Prostate gland (tissue), 2 donors: Measurements from ENCODE around the gene IKZF1. TPM values are rescaled to one million over a fixed set of nuclear protein-coding genes. Genes with fewer than 3 reads are reported as not detected.

Experiments used
- DNase-seq: peaks from one replicate; pipeline ENCODE4 v3.0.0-alpha.2; 2019; ENCODE audit warnings: low spot score
- H3K27ac ChIP-seq, 2 donors: fragments of 200-600 bp; sonication (generic); 2 replicates each; pipeline ENCODE4 v1.5.1; 2017 to 2019
- H3K27me3 ChIP-seq: fragments of 200-600 bp; sonication (generic); replicated peaks from 2 replicates; pipeline ENCODE4 v1.5.1; 2019; ENCODE audit not compliant: insufficient read depth
- H3K36me3 ChIP-seq, 2 donors: fragments of 200-600 bp; sonication (generic); 1 replicate in 1 of 2; 2 replicates in 1 of 2; pipeline versions ENCODE4 v1.5.1 to v1.8.1; 2017 to 2019
- H3K4me1 ChIP-seq: fragments of 200-600 bp; sonication (generic); replicated peaks from 2 replicates; pipeline ENCODE4 v1.5.1; 2019
- H3K4me3 ChIP-seq, 2 donors: fragments of 200-600 bp; sonication (generic); 2 replicates each; pipeline ENCODE4 v1.5.1; 2017 to 2019
- H3K9me3 ChIP-seq: fragments of 200-600 bp; sonication (generic); 2 replicates; pipeline ENCODE4 v1.5.1; 2017
- CTCF ChIP-seq, 4 experiments: fragments of 200-600 bp in 2 of 4; fragments of 450-650 bp in 2 of 4; sonication (generic) in 2 of 4; IDR thresholded peaks; 1 replicate in 3 of 4; 2 replicates in 1 of 4; pipeline ENCODE4 v1.5.1; 2016 to 2019; ENCODE audit warnings: antibody characterized with exemption in 4 of 4, mild to moderate bottlenecking in 2 of 4, moderate library complexity in 2 of 4
- POLR2A ChIP-seq: fragments of 450-650 bp; IDR thresholded peaks from one replicate; pipeline ENCODE4 v1.6.1; 2016; ENCODE audit warnings: antibody characterized with exemption, mild to moderate bottlenecking
- POLR2AphosphoS5 ChIP-seq: sonication (generic); formaldehyde crosslinking; IDR thresholded peaks from one replicate; pipeline ENCODE4 v1.6.1; 2017; ENCODE audit warnings: antibody characterized with exemption
- WGBS: methylation state at CpG from one replicate; pipeline ENCODE4 v1.1.5; 2018; 5-methylcytosine and 5-hydroxymethylcytosine counted together
- intact Hi-C: fragments of 100-400 bp; cut with DNase I; formaldehyde crosslinking; loops from one replicate; pipeline ENCODE4 v1.14.2; 2022
- total RNA-seq, 2 donors: library from RNA; depleted of rRNA; stranded (reverse); fragments of >200 nt; gene quantifications; one replicate each; pipeline ENCODE4 v1.1.0, GENCODE V29; 2016

Gene IKZF1
- total RNA-seq, 2 donors from 2014 or later, result 2.7 to 7.7 TPM

DNA sequence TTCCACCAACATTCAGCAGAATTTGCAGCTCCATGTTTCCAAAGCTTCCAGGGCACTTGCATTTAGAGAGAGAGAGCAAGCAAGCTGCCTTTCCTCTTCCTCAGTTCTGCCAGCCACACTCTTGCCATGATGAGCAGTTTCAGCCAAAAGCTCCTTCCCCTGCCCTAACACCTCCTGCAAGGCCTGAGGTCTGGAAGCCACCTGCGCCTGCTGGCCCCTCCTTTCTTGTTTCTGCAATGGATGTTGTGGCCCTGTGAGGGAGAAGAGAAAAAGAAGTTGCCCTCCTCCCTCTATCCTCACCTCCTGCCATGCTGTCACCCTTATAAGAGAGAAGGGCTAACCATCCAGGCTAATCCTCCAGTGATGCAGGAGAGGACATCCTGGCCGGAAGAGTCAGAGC lies 48.7 kb downstream of the IKZF1 start:
- Histone ChIP-seq H3K36me3 (no peaks in the 10 kb centered on the region), H3K4me1 (no peaks in the 10 kb centered on the region), H3K4me3 (no peak overlapping the region), H3K27ac (no peak overlapping the region), H3K27me3 (no peaks in the 10 kb centered on the region), H3K9me3 (no peaks in the 10 kb centered on the region)
- intact Hi-C loops, result no loop called here
- WGBS, result 85% methylated on average over 2 of the region's 2 CpGs
- TF ChIP-seq POLR2A (no peak), POLR2AphosphoS5 (no peak), CTCF (IDR thresholded peaks at IDR 0.05) (no peak)
- DNase-seq, result no peak

- H3K27me3 ChIP-seq, result no peaks in the 10 kb centered on the region
- H3K27ac ChIP-seq, result no peak overlapping the region
- intact Hi-C loops, result no loop called here
- no peaks in the 10 kb centered on the region for H3K9me3 ChIP-seq
- TF ChIP-seq POLR2AphosphoS5 (no peak), POLR2A (no peak), CTCF (IDR thresholded peaks at IDR 0.05) (no peak)
- no peaks in the 10 kb centered on the region for H3K36me3 ChIP-seq
- H3K4me3 ChIP-seq, result no peak overlapping the region
- no peak for DNase-seq
- no peaks in the 10 kb centered on the region for H3K4me1 ChIP-seq
- WGBS, result 79% methylated on average over 9 of the region's 9 CpGs
These were observed 49.5 kb downstream of the IKZF1 start for GRCh38 chr7:50353894-50354595.

DNA sequence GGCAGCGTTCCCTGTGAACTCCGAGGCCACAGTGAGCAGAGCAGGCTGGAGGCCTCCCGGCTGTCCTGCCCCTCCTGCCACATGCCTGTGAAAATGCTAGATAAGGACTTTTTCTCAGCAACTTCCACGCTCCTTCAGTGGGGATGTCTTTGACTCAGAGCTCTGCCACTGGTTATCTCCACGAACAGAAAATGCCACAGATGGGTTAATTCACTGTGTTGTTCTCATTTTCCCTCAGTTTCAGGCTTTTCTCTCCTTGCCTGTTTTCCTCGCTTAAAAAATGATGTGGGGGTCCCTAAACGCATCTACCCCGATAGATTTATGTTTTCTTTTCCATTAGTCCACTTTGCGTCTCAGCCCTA lies 51.3 kb downstream of the IKZF1 start:
- H3K27ac ChIP-seq, result no peak overlapping the region
- H3K27me3 ChIP-seq, result no peaks in the 10 kb centered on the region
- no peaks in the 10 kb centered on the region for H3K36me3 ChIP-seq
- H3K9me3 ChIP-seq, result no peaks in the 10 kb centered on the region
- TF ChIP-seq CTCF (IDR thresholded peaks at IDR 0.05) (no peak), POLR2AphosphoS5 (no peak), POLR2A (no peak)
- no peaks in the 10 kb centered on the region for H3K4me1 ChIP-seq
- WGBS, result 50% methylated on average over 9 of the region's 9 CpGs
- H3K4me3 ChIP-seq, result no peak overlapping the region
- intact Hi-C loops, result no loop called here
- no peak for DNase-seq

- 80% methylated on average over 15 of the region's 15 CpGs for WGBS
- Histone ChIP-seq H3K4me1 (no peaks in the 10 kb centered on the region), H3K36me3 (no peaks in the 10 kb centered on the region), H3K27ac (no peak overlapping the region), H3K4me3 (no peak overlapping the region), H3K27me3 (no peaks in the 10 kb centered on the region), H3K9me3 (no peaks in the 10 kb centered on the region)
- intact Hi-C loops, result no loop called here
- no peak for TF ChIP-seq POLR2AphosphoS5
- TF ChIP-seq CTCF (IDR thresholded peaks at IDR 0.05), result no peak
- TF ChIP-seq POLR2A, result no peak
- DNase-seq, result no peak
These were observed 51.9 kb downstream of the IKZF1 start for GRCh38 chr7:50356212-50356944.

GRCh38 chr7:50356945-50357268 lies 52.4 kb downstream of the IKZF1 start:
- Histone ChIP-seq H3K9me3 (no peaks in the 10 kb centered on the region), H3K4me3 (no peak overlapping the region), H3K36me3 (no peaks in the 10 kb centered on the region), H3K27me3 (no peaks in the 10 kb centered on the region), H3K27ac (no peak overlapping the region), H3K4me1 (no peaks in the 10 kb centered on the region)
- TF ChIP-seq POLR2A (no peak), CTCF (IDR thresholded peaks at IDR 0.05) (no peak), POLR2AphosphoS5 (no peak)
- 97% methylated on average over 7 of the region's 7 CpGs for WGBS
- intact Hi-C loops, result no loop called here
- no peak for DNase-seq
